Cerebellar nuclear complex (tissue), 1 donor: ENCODE data around the gene BPIFA1.

Source experiments
- DNase-seq, 2 experiments: peaks; one replicate each; lab custom pipeline; 2025; lab: John Stamatoyannopoulos, UW

The BPIFA1 gene

DNA sequence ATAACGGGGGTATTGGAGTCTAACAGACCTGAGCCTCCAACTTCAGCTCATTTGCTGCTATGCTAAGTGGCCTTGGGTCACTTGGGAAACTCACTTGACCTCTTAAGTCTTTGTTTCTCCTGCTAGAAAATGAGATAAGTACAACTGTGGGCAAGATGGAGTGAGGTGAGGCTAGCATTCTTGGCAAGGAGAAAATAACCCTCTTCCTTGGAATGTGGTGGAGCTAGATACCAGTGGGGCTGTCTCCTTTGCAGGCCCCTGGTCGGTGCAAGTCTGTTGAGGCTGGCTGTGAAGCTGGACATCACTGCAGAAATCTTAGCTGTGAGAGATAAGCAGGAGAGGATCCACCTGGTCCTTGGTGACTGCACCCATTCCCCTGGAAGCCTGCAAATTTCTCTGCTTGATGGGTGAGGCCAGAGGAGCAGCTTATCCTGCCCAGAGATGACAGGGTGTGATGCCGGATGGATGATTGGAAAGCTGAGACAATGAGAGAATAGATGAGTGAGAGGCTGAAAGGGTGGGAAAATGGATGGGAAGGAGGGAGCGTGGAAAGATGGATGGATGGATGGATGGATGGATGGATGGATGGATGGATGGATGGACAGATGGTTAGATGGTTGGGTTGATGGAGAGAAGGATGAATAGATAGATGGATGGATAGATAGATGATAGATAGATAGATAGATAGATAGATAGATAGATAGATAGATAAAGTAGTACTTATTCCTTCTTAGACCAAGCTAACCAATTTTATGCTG lies 4.4 kb downstream of the BPIFA1 start:
- DNase-seq: no peak

DNA sequence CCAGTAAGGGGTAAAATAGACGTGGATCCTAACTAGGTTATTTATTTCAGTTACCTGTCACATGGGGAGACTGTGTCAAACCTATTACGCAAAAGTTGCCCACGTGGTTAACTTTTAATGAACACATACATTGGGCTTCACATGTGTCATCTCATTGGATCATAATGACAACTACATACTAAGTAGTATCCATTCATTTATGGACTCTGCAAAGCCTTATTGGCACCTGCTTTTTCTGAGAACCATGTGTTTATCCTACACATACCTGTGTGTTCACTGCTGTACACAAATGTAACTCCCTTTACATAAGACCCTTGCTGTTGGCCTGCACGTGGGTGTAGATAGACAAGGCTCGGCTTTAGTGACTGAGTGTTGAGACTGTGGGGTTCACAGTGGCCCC lies 5.1 kb downstream of the BPIFA1 start:
- DNase-seq: no peak

DNA sequence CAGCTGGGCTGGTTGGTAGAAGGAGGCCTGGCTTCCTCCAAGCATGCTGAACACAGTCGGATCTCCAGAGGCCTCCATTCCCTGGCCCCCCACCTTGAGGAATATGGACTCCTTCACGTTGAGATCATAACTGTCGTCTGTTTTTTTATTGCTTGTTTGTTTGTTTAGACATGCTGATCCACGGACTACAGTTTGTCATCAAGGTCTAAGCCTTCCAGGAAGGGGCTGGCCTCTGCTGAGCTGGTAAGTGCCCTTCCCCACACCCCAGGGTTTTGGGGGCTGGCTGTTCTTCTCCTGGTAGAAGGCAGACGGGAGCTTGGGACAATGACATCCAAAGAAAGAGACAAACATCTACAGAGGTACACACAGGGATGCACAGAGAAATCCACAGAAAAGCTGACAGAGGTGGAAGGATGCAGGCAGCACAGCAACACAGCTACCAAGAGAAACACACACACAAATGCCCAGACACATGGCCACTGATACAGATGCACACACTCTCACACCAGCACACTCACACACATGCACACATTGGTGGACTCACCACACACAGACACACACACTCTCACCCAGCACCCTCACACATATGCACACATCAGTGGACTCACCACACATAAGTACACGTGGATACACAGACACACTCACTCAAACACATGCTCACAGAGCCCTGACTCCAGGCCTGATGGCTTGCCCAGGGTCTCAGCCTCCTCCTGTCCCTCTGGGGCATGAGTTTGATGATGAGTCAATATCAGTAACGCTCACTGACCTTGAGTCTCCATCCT lies 6.7 kb downstream of the BPIFA1 start:
- no peak for DNase-seq

DNA sequence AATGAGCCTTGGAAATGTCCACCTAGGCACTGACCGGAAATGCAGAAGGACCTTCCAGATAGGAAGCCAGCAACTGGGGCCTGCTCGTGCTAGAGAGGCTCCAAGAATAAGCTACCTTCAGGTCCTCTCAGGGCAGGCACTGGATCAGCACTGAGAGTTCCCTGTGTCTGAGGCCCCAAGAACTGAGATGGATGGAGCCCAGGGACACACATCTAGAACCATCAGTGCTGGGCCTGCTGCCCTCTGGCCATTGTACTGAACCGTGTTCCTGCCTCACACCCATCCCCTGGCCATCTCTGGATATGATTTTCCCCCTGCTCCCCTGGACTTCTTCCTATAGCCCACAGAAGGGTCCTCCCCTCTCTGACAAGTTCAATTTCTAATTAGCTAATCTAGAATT lies 10.3 kb downstream of the BPIFA1 start:
- DNase-seq: no peak

DNA sequence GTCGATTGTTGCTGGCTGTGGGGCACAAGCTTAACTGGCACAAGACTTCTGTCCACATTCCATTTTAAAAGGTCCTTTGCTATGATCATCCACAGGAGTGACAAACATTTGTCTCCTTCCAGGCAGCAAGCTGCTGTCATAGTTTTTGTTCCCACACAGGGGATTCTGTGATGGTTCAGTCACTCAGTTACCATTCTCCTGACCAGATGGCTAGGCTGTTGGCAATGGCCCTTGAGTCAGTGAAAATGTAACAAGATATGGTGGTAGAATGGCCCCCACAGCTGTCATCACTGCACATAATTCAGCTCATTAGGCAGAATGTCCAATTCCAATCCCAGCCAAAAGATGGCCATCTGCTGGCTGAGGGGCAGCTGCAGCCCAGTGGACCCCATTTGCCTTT lies 13.7 kb downstream of the BPIFA1 start:
- DNase-seq: peak in 1 of 2 experiments; percentile 47

DNA sequence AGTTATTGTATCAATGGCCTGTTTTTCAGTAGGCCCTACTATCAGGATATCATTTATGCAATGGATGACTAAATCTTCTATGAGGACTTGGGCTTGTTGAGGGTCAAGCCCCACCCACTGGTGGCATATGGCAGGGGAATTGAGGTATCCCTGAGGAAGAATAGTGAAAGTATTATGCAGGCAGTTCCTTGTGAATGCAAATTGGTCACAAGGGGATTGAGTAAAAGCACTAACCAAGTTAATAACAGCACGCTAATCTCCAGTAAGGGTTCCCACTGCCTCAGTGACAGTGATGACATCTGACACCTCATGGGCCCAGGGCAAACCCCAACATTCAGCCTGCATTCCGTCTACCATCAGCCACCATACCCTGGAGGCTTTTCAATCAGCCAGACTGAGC lies 14.9 kb downstream of the BPIFA1 start:
- no peak for DNase-seq

DNA sequence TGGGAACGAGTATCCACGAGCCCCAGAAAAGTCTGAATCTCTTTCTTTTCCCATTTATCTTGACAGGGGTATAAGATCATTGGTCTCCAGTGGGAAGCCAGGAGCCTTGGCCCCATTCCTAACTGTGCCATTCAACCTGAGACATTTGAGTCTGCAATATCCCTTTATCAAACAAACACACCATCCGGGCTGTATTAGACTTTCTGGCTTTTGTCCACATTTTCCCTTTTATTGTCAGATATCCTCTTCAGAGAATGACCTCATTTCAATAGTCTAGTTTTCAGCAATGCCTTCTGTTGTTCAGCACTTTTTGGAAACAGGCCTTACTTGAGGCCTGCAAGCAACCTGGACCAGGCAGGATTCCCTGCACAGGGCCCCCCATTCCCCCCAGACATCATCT lies 15.7 kb downstream of the BPIFA1 start:
- DNase-seq: peak in 1 of 2 experiments; percentile 13

DNA sequence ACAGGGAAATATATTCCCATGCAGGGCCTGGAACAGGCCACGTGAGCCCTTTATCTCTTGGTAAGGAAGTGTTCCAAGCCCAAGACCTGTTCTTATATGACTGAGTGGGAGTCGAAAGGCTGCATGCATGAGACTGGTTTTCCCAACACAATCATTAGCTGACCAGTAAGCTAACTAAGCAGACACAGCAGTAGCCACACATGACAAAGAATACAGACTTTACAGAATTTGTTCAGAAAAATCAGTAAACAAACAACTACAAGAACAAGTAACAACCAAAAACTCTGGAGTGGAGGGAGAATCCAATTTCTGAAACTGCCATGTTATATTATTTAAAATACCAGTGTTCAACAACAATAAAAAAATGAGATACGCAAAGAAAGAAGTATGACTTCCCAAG lies 16.7 kb downstream of the BPIFA1 start:
- no peak for DNase-seq

DNA sequence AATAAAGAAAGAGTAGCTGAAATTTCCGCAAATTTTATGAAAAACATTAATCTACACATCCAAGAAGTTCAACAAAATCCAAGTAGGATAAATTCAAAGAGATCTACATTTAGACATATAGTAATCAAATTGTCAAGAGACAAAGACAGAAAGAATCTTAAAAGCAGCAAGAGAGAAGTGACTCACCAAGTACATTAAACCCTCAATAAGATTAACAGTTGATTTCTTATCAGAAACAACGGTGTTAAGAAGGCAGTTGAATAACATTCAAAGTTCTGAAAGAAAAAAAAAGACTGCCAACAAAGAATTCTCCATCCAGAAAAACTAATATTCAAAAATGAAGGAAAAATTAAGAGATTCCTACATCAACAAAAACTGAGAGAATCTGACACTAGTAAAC lies 19.2 kb downstream of the BPIFA1 start:
- no peak for DNase-seq

DNA sequence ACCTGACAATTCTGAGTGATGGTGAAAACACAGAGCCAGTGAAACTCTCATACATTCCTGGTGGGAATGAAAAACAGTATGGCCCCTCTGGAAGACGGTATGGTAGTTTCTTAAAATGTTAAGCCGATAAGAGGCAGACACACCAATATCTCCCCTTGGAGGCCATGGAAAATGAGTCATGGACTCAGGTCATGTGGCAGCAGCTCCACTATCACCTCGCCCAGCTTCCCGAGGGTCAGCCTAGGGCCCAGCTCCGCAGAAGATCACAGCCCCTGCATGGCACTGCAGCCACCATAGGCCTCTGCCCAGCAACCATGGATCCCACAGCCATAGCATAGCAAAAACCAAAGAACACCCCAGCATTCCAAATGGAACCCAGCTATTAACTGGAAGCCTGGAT lies 21.4 kb downstream of the BPIFA1 start:
- no peak for DNase-seq

DNA sequence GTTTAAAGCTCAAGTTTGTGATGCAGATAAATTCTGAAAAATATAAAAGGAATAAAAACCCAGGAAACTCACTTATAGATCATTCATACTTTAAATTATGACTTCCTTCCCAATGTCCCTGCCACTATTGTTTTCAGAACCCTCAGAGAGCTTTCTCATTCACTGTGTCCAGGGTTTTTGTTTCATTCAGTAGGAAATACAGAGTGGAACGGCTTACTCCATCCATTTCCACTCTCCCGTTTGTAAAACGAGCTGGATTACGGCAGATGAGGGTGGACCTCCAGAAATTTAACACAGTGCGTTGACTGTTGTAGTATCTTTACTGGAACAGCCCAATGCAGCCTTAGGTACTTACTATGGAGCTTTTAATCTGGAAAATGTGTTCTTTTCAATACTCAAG lies 23.6 kb downstream of the BPIFA1 start:
- no peak for DNase-seq

DNA sequence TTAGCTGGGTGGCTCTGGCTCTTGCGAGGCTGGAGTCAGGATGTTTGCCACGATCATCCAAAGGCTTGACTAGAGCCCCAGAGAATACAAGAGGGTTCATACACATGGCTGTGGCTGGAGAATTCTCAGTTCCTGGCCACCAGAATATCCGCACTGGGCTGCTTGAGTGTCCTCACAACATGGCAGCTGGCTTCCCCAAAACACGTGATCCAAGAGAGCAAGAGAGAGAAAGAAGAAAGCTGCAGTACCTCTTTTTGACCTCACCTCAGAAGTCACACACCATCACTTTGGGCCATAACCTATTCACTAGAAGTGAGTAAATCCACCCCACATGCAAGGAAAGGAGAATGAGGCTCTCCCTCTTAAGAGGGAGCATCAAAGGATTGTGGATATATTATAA lies 25.7 kb downstream of the BPIFA1 start:
- DNase-seq: no peak

DNA sequence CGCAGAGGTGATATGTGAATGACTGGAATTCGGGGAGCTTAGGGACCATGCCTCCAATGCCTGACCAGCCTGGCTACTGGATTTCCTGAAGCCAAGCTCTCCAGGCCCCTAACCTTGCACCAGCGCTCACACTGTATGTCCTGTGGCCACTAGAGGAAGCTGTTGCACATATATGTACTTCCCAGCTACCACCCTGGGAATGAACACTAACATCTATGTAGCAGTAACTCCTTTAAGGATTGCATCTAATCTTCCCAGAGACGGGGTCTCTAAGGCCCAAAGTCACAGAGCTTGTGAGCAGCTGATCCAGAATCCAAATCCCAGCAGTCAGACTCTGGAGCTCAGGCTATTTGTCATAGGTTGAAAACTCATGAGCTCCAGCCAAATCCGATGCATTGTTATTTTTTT lies 26.9 kb downstream of the BPIFA1 start:
- no peak for DNase-seq

DNA sequence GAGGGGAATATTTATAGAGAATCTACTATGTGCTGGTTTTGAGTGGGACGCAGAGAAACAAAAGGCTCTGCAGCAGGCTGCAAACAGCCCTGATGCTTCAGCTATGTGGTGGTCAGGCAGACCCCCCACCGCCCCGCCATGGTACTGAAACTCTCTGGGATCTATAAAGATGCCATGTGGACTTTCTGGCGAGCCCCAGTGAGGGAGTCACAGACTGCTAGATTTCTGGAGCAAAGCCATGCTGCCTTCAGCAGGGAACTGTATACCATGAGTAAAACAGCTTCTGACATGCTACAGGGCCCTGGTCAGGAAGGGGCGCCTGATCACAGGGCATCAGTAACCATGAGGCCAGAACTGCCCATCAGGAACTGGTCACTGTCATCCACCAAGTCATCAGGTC lies 28.0 kb downstream of the BPIFA1 start:
- no peak for DNase-seq

DNA sequence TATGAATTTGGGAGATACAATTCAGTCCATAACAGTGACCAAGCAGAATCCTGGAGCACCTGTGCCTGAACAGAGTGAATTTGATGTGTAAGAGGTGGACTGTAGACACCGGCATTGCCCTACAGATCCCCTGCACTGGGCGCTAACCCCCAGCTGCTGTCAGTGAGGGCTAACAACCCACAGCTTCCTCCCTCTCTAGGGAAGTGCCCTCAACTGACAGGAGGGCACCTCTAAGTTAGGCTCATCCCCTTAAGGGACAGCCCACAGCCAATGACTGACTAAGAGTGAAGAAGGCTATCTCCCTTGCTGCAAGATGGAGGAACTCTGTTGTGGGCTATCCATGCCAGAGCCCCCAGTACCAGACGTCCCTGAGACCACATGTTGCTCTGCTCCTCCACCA lies 31.9 kb downstream of the BPIFA1 start:
- DNase-seq: no peak

DNA sequence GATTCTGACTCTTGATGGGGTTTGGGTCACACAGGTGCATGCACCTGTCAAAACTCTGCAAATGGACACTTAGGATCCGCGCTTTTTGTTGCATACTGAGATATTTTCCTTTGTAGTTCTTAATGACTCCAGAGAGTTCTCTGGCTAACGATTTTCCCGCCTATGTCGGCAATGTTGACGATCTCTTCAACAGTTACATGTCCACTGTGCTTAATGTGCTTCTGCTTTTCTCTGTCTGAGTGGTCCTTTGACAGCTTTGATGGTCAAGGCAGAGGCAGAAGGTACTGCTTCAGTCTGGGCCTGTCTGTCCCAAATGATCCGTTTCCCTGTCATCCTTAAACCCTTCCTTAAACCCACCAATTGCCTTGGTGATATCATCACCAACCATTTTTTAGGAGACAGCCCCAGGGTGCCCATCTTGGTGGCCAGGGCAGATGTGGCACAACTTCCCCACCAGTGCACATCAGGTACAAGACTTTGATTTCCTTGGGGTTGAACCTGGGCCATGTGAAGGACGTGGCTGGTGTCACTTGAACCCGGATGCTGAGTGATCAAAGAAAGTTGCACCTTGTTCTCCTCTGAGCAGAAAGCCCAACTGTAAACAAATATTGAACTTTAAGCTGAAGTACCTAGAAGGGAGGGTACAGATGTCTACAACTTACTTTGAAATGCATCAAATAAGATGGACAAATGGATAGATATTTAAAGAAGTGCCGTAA lies 36.5 kb downstream of the BPIFA1 start:
- DNase-seq: no peak

DNA sequence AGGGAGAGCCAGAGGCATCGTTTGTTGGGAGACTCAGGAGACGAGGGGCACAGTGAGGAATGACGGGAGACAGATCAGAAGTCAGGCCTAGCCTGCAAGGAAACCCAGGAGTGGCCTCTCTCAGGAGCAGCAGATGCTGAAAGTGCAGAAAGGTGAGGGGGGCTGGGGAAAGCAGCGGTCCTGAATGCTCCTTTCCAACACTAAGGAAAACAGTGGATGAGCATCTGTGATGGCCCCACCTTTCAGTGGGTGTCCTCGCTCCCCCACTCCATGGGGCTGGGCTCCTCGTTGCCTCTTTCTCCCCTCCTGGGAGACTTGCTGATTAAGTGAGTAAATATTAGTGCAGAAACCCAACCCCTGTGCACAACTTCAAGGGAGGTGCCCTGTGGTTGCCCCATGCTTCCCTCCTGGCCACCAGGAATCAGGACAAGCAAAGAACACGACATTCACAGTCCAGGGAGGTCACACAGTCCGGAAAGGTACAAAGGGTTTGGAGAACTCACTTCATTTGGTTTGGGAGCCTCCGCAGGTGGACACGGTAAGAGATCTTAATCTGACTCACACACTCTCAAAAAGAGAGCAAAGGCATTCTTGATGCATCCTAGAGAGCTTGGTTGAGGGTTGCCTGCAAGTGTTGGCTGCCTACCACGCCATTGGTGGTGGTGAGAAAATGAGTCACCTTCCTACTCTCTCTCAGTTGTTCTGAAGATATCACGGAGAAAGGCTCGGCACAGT lies 37.5 kb downstream of the BPIFA1 start:
- no peak for DNase-seq

DNA sequence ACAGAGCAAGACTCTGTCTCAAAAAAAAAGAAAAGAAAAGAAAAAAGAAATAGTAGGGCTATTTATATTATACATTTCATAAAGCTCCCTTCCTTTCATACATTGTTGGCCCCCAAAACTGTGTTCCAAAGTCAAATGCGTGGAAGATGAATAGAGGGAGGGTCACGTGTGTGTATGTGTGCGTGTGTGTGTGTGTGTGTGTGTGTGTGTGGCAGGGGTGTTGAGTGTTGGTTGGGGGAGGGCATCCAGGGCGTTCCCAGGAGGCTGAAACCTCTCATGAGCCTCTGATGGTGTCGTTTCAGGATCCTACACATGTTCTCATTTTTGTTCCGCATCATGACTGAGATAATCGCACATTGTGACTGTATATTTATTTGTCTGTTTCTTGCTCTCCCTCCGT lies 39.4 kb downstream of the BPIFA1 start:
- DNase-seq: no peak

DNA sequence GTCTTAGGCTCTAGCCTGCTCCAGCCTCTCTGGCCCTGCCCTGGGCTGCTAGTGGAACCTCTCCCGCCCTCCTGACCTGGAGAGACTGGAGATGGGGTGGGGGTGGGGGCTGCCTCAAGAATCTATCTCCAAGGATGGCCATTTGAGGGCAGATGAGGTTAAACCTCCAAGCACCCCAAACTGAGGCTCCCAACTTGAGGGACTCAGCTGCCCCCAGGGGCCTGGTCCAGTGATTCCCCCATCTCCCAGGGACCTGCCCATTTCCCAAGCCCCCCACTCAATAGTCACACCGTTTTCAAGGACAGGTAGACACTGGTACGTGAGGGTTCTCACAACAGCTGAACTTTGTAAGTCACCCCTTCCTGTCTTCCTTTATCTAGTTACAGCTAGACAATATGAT lies 40.1 kb downstream of the BPIFA1 start:
- no peak for DNase-seq

DNA sequence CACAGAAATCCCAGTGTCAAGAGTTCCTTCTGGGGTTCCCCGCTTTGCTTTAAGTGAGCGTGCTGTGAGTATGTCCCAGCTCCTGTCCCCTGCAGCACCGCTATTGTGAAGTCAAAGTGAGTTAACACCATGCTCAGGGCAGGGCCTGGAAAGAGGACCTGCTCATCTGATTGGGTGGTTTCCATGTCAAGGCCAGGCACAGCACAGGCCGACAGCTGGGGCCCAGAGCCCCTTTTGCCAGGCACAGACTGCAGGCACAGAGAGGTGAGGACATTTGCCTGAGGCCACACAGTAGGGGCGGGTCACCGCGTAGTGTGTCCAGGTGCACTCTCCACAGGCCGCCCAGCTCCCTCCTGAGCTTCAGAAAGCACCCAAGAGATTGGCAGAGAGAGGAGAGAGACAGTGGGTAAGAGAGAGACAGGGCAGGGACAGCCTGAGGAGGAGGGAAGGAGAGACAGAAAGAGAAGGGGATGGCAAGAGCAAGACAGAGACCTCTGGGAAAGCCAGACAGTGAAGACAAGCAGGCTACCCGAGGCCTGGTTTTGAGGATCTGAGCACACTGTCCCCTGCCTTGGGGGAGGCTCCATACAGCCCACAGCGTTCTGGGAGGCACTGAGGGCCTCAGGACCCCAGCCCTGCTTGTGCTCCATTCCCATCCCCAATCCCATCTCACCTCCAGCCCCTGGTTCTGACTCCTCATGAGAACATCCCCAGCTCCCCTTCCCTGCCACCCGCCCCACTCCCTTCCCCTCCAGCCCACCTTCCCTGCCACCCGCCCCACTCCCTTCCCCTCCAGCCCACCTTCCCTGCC lies 40.7 kb downstream of the BPIFA1 start:
- DNase-seq: no peak
